Measurements from ENCODE around the gene LRRC38. TPM values are rescaled to one million over a fixed set of nuclear protein-coding genes. Genes with fewer than 3 reads are reported as not detected.

The LRRC38 gene
- total and polyA plus RNA-seq, 10 of the 15 experiments (the other 5 are each of a cell fraction or from before 2014, with no cell fraction given), result not detected

GRCh38 chr1:13432251-13432650 lies 81.6 kb downstream of the LRRC38 start (continued):
- TF ChIP-seq GABPA (IDR thresholded peaks at IDR 0.05; ENCODE audit: low read depth) (no peak), RELA (IDR thresholded peaks at IDR 0.05; ENCODE audit: borderline replicate concordance, partially characterized antibody) (no peak), STAT3 (IDR thresholded peaks at IDR 0.05; ENCODE audit: low read depth, low read length) (no peak), TAF1 (IDR thresholded peaks at IDR 0.05; ENCODE audit: borderline replicate concordance, low read depth, low read length) (no peak), POLR2AphosphoS2 (IDR thresholded peaks at IDR 0.05; ENCODE audit: low read depth, low read length) (no peak)

DNA sequence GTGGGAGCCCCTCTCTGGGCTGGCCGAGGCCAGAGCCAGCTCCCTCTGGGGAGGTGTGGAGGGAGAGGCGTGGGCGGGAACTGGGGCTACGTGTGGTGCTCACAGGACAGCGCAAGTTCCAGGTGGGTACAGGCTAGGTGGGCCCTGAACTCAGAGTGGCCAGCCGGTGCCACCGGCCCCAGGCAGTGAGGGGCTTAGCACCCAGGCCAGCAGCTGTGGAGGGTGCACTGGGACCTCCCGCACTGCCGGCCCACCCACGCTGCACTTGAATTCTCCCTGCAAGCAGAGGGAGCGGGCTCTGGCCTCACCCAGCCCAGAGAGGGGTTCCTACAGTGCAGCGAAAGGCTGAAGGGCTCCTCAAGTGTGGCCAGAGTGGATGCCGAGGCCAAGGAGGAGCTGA lies 83.3 kb downstream of the LRRC38 start:
- Histone ChIP-seq H3K9ac (ENCODE audit: control insufficient read depth, insufficient read depth, low read length) (no peak overlapping the region), H3K4me2 (ENCODE audit: control insufficient read depth, insufficient read depth) (no peak overlapping the region), H3K79me2 (ENCODE audit: control insufficient read depth, insufficient read depth, low read length) (no peaks in the 10 kb centered on the region), H2AFZ (ENCODE audit: control insufficient read depth, low read depth, low read length) (no peak overlapping the region), H3K27ac (ENCODE audit: control insufficient read depth, insufficient read depth) (no peak overlapping the region), H3K4me1 (ENCODE audit: control insufficient read depth, insufficient read depth, low read length) (no peaks in the 10 kb centered on the region), H3K4me3 (no peak overlapping the region), H4K20me1 (ENCODE audit: control insufficient read depth, insufficient read depth) (no peaks in the 10 kb centered on the region), H3K36me3 (ENCODE audit: control insufficient read depth in 2 of 2, insufficient read depth in 2 of 2, low read length in 1 of 2) (no peaks in the 10 kb centered on the region), H3K9me3 (replicated peaks; ENCODE audit: control insufficient read depth, insufficient read depth, low read length) (no peaks in the 10 kb centered on the region), H3K27me3 (replicated peaks in 1 of 2; ENCODE audit: control insufficient read depth in 2 of 2, insufficient read depth in 2 of 2, low read length in 1 of 2) (no peaks in the 10 kb centered on the region)
- ChIA-PET POLR2A (no interaction called here), SMC1A (ENCODE audit: uncharacterized antibody, unreplicated experiment) (no interaction called here), CTCF (no interaction called here), RAD21 (ENCODE audit: unreplicated experiment) (no interaction called here)
- in situ Hi-C loops (cut with MboI) (no loop called here), intact Hi-C loops (cut with micrococcal nuclease; ENCODE audit: unreplicated experiment) (no loop called here)
- 62% methylated on average over 13 of the region's 13 CpGs for WGBS (ENCODE audit: insufficient coverage, insufficient replicate concordance, low lambda C conversion rate, missing lambda C conversion rate)
- BruUV-seq (replicated peaks), result no TSS peak
- ATAC-seq, result no peak
- FAIRE-seq, result no peak
- no peak for DNase-seq (ENCODE audit: low read depth, low spot score)
- TF ChIP-seq IRF4 (IDR thresholded peaks at IDR 0.05; ENCODE audit: low read depth, low read length), result no peak
- no peak for TF ChIP-seq FOXK2 (IDR thresholded peaks at IDR 0.05)
- no peak for TF ChIP-seq ZNF274 (IDR thresholded peaks at IDR 0.05; ENCODE audit: insufficient read depth, insufficient read length)
- no peak for TF ChIP-seq RFX5 (IDR thresholded peaks at IDR 0.05; ENCODE audit: low read depth, low read length)
- TF ChIP-seq PML (IDR thresholded peaks at IDR 0.05; ENCODE audit: low read length), result no peak
- TF ChIP-seq, protein P1, sequence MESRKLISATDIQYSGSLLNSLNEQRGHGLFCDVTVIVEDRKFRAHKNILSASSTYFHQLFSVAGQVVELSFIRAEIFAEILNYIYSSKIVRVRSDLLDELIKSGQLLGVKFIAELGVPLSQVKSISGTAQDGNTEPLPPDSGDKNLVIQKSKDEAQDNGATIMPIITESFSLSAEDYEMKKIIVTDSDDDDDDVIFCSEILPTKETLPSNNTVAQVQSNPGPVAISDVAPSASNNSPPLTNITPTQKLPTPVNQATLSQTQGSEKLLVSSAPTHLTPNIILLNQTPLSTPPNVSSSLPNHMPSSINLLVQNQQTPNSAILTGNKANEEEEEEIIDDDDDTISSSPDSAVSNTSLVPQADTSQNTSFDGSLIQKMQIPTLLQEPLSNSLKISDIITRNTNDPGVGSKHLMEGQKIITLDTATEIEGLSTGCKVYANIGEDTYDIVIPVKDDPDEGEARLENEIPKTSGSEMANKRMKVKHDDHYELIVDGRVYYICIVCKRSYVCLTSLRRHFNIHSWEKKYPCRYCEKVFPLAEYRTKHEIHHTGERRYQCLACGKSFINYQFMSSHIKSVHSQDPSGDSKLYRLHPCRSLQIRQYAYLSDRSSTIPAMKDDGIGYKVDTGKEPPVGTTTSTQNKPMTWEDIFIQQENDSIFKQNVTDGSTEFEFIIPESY (IDR thresholded peaks at IDR 0.05), result no peak
- no peak for TF ChIP-seq RCOR1 (conservative IDR thresholded peaks at IDR 0.05; ENCODE audit: low read depth, low read length)
- TF ChIP-seq MAX (IDR thresholded peaks at IDR 0.05; ENCODE audit: low read depth, low read length), result no peak
- TF ChIP-seq CBX3 (IDR thresholded peaks at IDR 0.05; ENCODE audit: borderline replicate concordance, low read depth), result no peak
- no peak for TF ChIP-seq SPI1 (IDR thresholded peaks at IDR 0.05; ENCODE audit: borderline replicate concordance, insufficient read depth, low read depth, low read length)
- no peak for TF ChIP-seq JUNB (IDR thresholded peaks at IDR 0.05)
- TF ChIP-seq SUPT20H (IDR thresholded peaks at IDR 0.05; ENCODE audit: borderline replicate concordance, control insufficient read depth, low read depth, low read length), result no peak
- TF ChIP-seq POLR2AphosphoS5 (IDR thresholded peaks at IDR 0.05; ENCODE audit: low read length), result no peak
- TF ChIP-seq HCFC1 (IDR thresholded peaks at IDR 0.05; ENCODE audit: low read length), result no peak
- TF ChIP-seq HDGF (IDR thresholded peaks at IDR 0.05), result no peak
- TF ChIP-seq ZBTB11 (CRISPR knock-in tag; IDR thresholded peaks at IDR 0.05), result no peak
- TF ChIP-seq TBL1XR1 (IDR thresholded peaks at IDR 0.05; ENCODE audit: low read depth, low read length), result no peak
- no peak for TF ChIP-seq STAT3 (IDR thresholded peaks at IDR 0.05; ENCODE audit: low read depth, low read length)

Data from GM12878 (cell line).